ENCODE results near the gene ELP4.
A peak's percentile ranks its signal among the peaks of the same experiment; 100 is the strongest.

The ELP4 gene

DNA sequence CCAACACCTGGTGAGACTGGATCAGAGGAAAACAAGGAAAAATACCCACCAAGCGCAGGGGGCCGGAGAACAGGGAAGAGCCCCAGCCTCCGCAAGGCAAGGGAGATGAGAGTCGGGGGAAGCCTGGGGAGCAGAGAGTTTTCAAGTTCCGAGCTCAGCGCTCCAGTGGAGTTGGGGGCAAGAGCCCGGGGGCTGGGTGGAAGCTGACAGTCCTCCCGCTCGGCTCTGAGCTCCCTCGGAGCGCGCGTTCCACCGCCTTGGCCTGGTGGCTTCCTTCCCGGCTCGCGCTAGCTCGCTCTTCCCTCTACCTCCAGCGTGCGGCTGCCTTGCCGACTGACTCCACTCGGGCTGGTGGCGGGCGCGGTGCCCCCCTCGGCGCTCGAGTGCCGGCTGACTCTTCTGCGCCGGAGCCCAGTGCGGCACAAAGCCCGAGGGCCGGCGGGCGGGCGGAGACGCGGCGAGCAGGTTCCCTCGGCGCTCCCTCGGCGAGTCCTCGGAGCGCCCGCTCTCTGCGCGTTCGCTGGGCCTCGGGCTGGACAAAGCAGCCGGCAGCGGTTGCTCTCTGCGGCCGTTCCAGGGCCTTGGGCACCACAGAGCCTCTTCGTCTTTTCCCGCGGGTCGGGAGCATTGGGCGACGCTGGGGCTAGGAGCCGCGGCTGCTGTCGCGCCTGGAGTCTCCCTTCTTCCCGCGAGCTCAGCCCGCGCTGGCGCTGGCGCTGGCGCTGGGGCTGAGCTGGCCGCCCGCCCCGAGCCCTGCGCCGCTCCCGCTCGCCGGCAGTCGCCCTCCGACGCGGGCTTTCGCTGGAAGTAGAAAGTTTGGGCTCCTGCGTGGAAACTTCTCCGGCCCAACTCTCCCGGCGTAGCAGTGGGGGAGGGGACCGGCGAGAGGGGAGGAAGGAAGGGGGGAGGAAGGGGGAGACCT, 300.6 kb downstream of the ELP4 start:
- Mint-ChIP-seq H3K36me3 (ENCODE audit: low read depth) (no peaks in the 10 kb centered on the region), H3K27ac (peak overlapping the region; percentile 63), H3K4me1 (ENCODE audit: low read depth) (peaks cover 17% of the 10 kb centered on the region), H3K4me3 (peak overlapping the region; percentile 62), H3K27me3 (ENCODE audit: low read depth) (peaks cover 79% of the 10 kb centered on the region), H3K9me3 (no peaks in the 10 kb centered on the region)
- DNase-seq (ENCODE audit: low spot score): no peak

DNA sequence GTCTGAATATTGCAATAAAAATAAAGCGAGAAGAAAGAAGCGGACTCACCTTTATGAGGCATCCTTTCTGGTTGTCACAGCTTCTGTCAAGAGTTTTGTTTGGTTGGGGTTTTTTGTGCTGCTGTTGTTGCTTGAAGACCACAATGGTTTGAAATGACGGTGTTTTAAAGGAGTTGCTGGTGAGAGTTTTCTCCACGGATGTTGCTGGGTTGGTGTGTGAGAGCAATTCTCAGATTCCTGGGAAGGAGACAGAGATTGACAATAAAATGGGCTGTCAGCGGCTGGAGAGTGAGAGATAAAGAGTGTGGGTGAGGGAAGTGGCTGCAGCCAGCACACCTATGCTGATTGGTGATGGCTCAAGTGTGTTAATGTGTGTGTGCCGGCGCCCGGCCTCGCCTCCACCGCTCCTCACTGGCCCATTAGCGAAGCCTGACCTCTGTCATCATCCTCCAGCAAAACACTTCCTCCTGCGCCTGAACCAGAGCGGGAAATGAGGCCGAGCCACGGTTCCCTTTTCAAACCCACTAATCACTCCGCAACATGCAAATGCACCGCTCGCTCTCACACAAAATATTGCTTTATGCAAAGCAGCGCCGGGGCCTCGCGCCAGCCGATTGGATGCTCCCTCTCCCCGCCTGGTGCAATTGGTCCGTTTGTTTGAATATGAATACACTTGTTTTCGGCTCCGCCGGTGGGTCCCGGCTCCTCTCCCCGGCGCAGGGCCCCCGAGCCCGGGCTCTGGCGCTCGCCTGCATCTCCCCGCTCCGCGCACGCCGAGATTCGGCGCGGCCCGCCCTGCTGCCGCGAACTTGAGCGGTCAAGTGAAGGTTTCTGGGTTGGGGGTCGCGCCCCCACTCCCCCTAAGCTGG, 301.4 kb downstream of the ELP4 start, which contains the start of gene PAX6:
Gene PAX6, minus strand, starts transcription at position 544 of the 869 bp plus-strand sequence. CDS start 4,911 bp downstream, outside the sequence.
- Mint-ChIP-seq H3K36me3 (ENCODE audit: low read depth) (no peaks in the 10 kb centered on the region), H3K27ac (peak within 1 kb of the TSS; percentile 58), H3K27me3 (ENCODE audit: low read depth) (peaks cover 79% of the 10 kb centered on the region), H3K4me3 (peak within 1 kb of the TSS; percentile 62), H3K4me1 (ENCODE audit: low read depth) (peaks cover 17% of the 10 kb centered on the region), H3K9me3 (no peaks in the 10 kb centered on the region)
- DNase-seq (ENCODE audit: low spot score): peak; percentile 5

DNA sequence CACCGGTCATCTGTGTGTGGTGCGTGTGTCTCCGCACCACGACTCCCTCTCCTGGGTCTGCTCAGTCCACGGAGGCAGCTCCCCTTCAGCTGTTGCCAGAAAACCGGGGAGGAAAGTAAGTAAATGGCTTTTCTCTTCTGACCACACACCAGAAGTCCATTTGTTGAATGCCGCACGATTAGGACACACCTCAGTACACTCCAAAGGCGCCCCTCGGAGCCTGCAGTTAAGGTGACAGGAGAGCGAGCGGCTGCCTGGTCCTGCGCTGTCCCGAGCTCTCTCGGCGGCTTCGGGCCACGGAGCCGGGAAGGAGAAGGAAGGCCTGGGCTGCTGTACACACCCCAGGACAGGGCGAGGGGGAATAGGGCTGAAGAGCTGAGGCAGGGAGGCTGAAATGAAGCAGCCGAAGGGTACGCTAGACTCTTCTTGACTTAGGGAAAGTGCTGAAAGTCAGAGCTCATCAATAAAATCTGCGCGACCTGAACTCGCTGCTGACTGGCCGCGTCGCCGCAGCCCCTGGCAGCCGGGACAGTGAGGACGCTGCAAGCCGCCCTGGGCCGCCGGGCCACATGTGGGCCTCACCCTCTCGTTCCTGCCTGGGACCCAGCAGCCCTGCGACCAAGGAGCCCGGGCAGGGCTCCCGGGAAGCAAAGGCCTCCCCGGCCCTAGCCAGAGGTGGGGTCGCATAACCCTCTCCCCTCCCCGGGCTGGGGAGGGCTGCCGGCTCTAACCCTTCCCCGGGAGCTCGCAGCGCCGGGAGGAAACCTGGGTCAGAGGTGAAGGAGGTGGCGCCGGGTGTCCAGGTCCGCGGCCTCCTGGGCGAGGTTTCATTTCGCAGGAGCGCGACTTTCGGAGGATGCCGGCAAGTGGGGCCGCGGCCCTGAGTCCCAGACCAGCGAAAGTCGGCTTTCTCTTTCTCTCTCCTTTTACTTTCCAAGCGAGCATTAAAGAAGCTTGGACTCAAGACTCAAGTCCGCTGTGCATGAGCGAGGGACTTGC, 303.1 kb downstream of the ELP4 start:
- Mint-ChIP-seq H3K27me3 (ENCODE audit: low read depth) (peaks cover 74% of the 10 kb centered on the region), H3K4me3 (peak overlapping the region; percentile 46), H3K36me3 (ENCODE audit: low read depth) (no peaks in the 10 kb centered on the region), H3K9me3 (no peaks in the 10 kb centered on the region), H3K27ac (peak overlapping the region; percentile 36), H3K4me1 (ENCODE audit: low read depth) (peaks cover 17% of the 10 kb centered on the region)
- no peak for DNase-seq (ENCODE audit: low spot score)

DNA sequence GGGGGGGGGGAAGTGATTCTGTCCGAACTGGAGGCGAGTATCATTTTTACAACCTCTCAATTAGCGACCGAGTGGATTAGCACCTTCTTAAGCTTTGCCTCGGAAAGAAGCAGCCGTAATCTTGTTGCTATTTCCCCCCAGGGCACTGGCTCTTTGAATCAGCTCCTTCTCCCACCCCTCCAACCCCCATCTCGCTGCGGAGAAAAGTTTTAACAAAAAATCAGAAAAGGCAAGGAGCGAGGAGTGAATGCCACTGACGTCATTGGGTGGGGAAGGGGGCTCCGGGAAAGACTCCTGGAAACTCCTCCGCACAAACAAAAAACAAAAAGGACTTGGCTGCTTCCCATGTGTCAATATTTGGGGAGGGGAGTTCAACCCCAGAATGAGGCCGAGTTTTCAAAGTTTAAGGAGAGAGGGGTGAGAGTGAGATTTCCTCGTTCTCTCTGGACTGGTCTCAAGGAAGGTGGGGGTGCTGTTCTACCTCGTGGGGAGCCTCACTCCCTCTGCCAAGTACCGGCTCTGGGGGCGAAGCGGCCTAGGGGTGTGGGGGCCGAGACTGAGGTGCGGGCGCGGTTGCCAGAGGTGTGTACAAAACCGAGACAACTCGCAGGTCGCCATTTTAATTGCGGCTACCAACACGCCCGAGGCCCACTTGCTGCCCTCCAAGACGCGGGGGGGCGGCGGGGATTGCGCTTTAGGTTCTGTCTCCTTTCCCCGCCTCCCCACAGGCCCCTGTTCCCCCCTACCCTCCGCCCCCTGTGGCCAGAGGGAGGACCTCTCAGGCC, 304.0 kb downstream of the ELP4 start:
- Mint-ChIP-seq H3K36me3 (ENCODE audit: low read depth) (no peaks in the 10 kb centered on the region), H3K4me1 (ENCODE audit: low read depth) (peaks cover 17% of the 10 kb centered on the region), H3K27ac (no peak overlapping the region), H3K27me3 (ENCODE audit: low read depth) (peaks cover 73% of the 10 kb centered on the region), H3K4me3 (no peak overlapping the region), H3K9me3 (no peaks in the 10 kb centered on the region)
- DNase-seq (ENCODE audit: low spot score): no peak

DNA sequence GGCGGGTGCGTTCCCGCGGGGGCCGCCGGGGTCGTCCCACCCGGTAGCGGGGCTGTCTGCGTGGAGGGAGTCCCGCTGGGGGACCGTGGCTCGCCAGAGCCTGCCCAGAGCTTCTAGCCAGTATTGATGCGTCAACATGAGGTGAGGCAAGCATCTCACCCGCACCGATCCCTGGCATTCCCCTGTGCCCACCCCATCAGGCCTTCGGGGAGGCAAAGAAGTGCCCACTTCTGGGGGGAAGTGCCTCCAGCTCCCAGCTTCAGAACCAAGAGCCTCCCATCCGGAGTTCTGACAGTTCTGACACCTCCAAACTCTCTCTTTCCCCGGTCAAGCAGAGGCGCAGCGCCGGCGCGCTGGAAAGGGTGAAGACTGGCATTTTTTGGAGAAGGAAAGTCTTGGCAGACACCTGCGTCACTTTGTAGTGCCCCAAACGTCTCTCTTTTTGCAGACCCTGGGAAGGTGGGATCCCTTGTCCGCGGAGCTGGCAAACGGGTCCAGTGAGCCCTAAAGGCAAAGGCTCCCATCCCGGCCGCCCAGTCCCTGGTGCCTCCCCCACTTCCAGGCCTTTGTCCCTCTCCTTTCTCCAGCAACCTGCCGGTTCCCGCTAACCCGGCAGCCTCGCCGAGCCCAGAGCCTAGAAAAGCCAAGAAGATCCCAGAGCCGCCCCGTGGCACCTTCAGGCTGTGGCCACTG, 304.8 kb downstream of the ELP4 start:
- no peak for DNase-seq (ENCODE audit: low spot score)
- Mint-ChIP-seq H3K36me3 (ENCODE audit: low read depth) (no peaks in the 10 kb centered on the region), H3K27ac (no peak overlapping the region), H3K27me3 (ENCODE audit: low read depth) (peaks cover 72% of the 10 kb centered on the region), H3K9me3 (no peaks in the 10 kb centered on the region), H3K4me1 (ENCODE audit: low read depth) (peaks cover 13% of the 10 kb centered on the region), H3K4me3 (no peak overlapping the region)

DNA sequence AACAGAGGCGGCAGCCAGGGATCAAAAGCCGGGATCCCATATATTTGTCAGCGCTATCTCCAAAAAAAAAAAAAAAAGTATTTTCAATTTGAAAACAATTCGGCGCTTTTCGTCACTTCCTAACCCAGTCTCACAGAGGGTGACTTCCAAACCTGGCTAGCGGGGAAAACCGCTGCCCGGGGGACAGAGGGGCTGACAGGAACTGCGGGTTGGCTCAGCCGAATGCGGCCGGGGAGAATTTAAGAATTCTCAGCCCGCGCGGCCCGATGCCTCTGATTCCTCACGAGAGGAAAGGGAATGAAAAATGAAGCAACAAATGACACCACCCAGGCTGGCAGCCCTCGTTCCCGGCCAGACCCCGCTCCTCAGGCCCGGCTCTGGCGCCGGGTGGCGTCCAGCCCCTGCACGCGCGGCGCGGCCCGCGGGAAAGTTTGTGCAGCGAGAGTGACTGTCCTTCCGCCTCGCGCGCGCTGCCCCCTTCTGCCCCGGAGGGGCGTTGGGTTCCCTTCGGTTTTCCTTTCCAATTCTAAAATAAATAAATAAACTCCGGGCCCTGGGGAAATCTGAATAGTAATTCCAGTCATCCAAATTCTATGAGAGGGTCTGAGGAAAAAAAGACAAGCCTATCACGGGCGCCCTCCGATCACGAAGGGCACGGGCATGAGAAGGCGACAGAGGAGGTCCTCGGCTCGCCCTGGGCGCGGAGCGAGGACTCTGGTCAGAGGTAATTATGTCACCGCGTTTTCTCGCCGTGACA, 306.3 kb downstream of the ELP4 start:
- Mint-ChIP-seq H3K9me3 (no peaks in the 10 kb centered on the region), H3K4me3 (peak overlapping the region; percentile 14), H3K27ac (peak overlapping the region; percentile 61), H3K36me3 (ENCODE audit: low read depth) (no peaks in the 10 kb centered on the region), H3K4me1 (ENCODE audit: low read depth) (peaks cover 6% of the 10 kb centered on the region), H3K27me3 (ENCODE audit: low read depth) (peaks cover 79% of the 10 kb centered on the region)
- DNase-seq (ENCODE audit: low spot score): no peak

DNA sequence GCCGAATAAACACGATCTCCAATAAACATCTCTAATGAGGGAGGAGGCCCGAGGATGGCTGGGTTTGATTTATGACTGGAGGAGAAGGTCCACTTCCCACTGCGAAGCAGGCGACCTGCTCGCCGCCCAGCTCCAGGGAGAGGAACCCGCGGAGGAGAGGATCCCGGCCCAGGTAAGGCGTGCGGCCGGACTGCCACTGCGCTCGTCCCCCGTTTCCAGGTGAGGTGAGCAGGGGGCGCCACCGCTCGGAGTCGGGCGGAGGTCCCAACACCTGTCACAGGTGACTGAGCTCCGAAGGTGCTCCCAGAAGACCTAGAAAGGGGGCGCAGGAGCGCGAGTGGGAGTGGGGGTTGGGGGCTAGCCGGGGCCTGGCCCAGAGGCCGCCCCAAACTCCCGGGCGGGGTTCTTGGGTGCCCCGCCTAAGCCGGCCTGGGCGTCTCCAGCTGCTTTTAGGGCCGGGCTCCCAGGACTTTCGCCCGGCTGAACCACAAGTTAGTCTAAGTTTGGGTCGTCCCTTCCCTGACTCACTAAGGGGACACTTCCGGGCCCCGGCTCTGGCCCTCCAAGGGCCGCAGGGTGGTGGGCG, 307.0 kb downstream of the ELP4 start:
- Mint-ChIP-seq H3K4me1 (ENCODE audit: low read depth) (peaks cover 2% of the 10 kb centered on the region), H3K27me3 (ENCODE audit: low read depth) (peaks cover 80% of the 10 kb centered on the region), H3K4me3 (peak overlapping the region; percentile 14), H3K9me3 (no peaks in the 10 kb centered on the region), H3K36me3 (ENCODE audit: low read depth) (no peaks in the 10 kb centered on the region), H3K27ac (peak overlapping the region; percentile 61)
- no peak for DNase-seq (ENCODE audit: low spot score)

DNA sequence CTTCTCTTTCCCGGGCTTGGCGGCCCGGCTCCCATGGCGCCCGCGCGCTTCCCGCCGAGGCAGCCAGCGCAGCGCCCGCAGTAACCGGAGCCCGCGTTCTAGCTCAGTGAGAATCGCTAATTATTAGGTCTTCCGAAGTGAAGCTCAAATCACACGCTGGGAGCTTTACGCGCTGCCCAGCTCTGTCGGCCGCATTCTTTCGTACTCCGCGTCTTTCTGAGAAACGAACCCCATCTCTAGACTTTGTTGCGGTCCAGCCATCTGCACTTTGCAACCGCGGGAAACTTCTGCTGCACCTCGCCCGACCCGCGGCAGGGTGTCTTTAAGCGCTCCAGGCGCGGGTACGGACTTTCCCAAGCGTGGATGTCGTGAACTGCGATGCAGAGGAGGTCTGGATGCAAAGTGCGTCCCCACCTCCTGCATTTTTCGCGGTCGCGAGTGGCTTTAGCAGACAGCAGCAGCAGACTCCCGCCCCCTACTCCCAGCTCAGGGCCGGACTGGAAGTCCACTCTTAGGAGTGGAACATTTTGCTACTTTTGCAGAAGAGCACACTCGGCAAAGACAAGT, 307.6 kb downstream of the ELP4 start:
- Mint-ChIP-seq H3K36me3 (ENCODE audit: low read depth) (no peaks in the 10 kb centered on the region), H3K4me1 (ENCODE audit: low read depth) (no peaks in the 10 kb centered on the region)
- DNase-seq (ENCODE audit: low spot score): no peak

DNA sequence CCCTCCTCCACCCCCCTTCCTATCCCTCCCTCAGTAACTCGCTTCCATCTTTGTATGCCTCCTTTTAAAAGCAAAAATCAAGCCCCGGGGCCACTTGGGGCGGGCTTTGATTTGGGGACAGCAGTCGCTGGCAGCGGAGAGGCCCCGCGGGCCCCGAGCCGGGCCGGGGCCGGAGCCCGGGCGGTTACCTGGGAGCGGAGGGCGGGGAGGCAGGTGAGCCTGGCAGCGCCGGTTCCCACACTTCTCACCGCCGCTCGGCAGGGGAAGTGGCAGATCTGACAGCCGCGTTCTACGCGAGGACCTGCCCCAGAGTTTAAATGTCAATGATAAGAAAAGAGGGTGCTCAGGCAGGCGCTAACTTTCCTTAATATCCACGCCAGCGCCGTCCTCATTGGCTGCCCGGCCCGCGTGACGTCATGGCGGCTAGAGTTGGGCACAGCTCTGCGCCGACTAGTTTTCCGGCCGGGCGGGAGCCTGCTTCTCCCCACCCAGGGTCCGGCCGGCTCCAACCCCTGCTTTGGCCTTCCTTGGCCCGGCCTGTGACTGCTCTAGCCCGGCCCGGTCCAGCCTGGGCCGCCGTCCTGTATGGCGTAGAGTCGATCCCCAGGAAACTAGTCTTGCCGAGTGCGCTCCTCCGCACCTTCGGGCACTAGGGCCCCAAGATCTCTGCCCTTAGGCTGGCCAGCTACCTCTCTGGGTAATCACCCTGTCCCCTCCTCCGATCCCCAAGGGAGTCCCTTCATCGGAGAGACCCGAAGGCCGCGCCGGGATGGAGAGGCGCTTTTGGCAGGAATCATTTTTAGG, 308.3 kb downstream of the ELP4 start:
- DNase-seq (ENCODE audit: low spot score): no peak
- Mint-ChIP-seq H3K9me3 (no peaks in the 10 kb centered on the region), H3K4me1 (ENCODE audit: low read depth) (no peaks in the 10 kb centered on the region), H3K27ac (peak overlapping the region; percentile 20), H3K36me3 (ENCODE audit: low read depth) (no peaks in the 10 kb centered on the region), H3K4me3 (no peak overlapping the region), H3K27me3 (ENCODE audit: low read depth) (peaks cover 83% of the 10 kb centered on the region)

More for the DNA sequence above, 307.6 kb downstream of the ELP4 start:
- Mint-ChIP-seq H3K27ac (peak overlapping the region; percentile 41), H3K27me3 (ENCODE audit: low read depth) (peaks cover 82% of the 10 kb centered on the region), H3K9me3 (no peaks in the 10 kb centered on the region), H3K4me3 (peak overlapping the region; percentile 26)

DNA sequence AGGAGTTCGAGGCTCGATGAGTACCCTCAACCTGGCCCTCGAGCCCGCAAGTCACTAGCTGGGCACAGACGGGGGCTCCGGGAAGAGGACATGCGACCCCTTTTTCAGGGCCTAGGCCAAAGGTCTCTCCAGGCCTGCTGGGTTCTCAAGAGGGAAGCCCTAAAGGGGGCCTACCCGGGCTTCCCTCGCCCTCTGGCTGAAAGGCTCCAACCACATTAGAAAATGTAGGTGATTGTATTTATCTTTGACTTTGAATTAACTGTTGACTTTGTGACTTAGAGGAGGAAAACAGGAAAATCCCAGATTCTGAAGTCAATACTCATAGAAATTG, 308.8 kb downstream of the ELP4 start:
- peak overlapping the region; percentile 17 for H3K27ac Mint-ChIP-seq
- H3K4me3 Mint-ChIP-seq: no peak overlapping the region
- H3K27me3 Mint-ChIP-seq (ENCODE audit: low read depth): peaks cover 86% of the 10 kb centered on the region
- H3K4me1 Mint-ChIP-seq (ENCODE audit: low read depth): no peaks in the 10 kb centered on the region
- no peak for DNase-seq (ENCODE audit: low spot score)
- H3K9me3 Mint-ChIP-seq: no peaks in the 10 kb centered on the region
- no peaks in the 10 kb centered on the region for H3K36me3 Mint-ChIP-seq (ENCODE audit: low read depth)

DNA sequence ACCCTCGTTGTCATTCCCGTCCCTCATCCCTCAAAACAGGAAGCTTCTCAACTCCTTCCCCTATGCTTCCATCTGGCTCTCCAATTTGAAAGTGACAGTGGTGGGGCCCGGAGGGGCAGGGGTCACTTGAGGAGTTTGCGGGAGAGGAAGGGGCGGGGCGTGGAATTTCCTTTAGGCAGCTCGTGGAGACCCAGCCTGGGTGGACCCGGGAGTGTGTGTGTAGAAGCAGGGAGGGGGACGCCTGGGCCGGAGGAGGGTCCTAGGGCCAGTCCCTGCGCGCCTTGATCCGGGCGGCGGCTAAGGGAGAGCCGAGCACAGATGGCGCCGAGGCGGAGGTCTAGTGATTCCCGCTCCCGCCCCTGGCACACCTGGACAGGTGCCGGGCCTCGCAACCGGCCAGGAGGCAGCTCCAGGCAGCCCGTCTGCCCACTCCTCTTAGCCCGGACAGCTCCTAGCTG, 309.3 kb downstream of the ELP4 start:
- no peaks in the 10 kb centered on the region for H3K4me1 Mint-ChIP-seq (ENCODE audit: low read depth)
- H3K4me3 Mint-ChIP-seq: no peak overlapping the region
- H3K36me3 Mint-ChIP-seq (ENCODE audit: low read depth): no peaks in the 10 kb centered on the region
- peaks cover 86% of the 10 kb centered on the region for H3K27me3 Mint-ChIP-seq (ENCODE audit: low read depth)
- H3K27ac Mint-ChIP-seq: peak overlapping the region; percentile 17
- no peaks in the 10 kb centered on the region for H3K9me3 Mint-ChIP-seq
- DNase-seq (ENCODE audit: low spot score): no peak

All from T-helper 2 cell treated with Interferon-gamma antibody and Interleukin-4, amounts not matched to agents 5 μg/mL and 100 μg/mL, for 36 hours (primary cell).